ENCODE measurements around the gene CLDN25.
"Not testable (repeated sequence)": the region's sequence is repeated elsewhere in the genome, so short reads cannot be mapped to it uniquely, and the experiment has no call there.

Gene CLDN25

GRCh38 chr11:113779496-113779895 is at the start of gene CLDN25:
TSS of gene CLDN25 (plus strand) at chr11:113779796. CDS start at chr11:113779796, 0 bp downstream.
- no peak for DNase-seq

GRCh38 chr11:113730887-113731726 is 48.5 kb upstream of the CLDN25 start:
- DNase-seq, result peak; percentile 73

GRCh38 chr11:113732092-113732491 is 47.5 kb upstream of the CLDN25 start:
- no peak for DNase-seq

GRCh38 chr11:113736323-113736722 is 43.3 kb upstream of the CLDN25 start:
- DNase-seq, result no peak

- DNase-seq, result no peak
These were observed 26.7 kb upstream of the CLDN25 start for GRCh38 chr11:113752932-113753331.

- no peak for DNase-seq
These were observed 19.4 kb upstream of the CLDN25 start for GRCh38 chr11:113760241-113760640.

GRCh38 chr11:113763040-113763439 is 16.6 kb upstream of the CLDN25 start:
- DNase-seq, result not testable (repeated sequence)

GRCh38 chr11:113764527-113765219 is 14.9 kb upstream of the CLDN25 start:
- no peak for DNase-seq

- DNase-seq, result no peak
These were observed 7.6 kb upstream of the CLDN25 start for GRCh38 chr11:113771964-113772363.

- no peak for DNase-seq
These were observed 6.5 kb upstream of the CLDN25 start for GRCh38 chr11:113773092-113773415.

GRCh38 chr11:113773416-113774173 is 6.0 kb upstream of the CLDN25 start, which contains the start of gene ZW10:
TSS of gene ZW10 (minus strand) at chr11:113773692. CDS start at chr11:113773666, 26 bp downstream.
- DNase-seq, result peak; percentile 92

- DNase-seq, result no peak
These were observed 5.5 kb upstream of the CLDN25 start for GRCh38 chr11:113774174-113774503.

GRCh38 chr11:113778111-113778910 is 1.3 kb upstream of the CLDN25 start:
- DNase-seq, result peak; percentile 7

GRCh38 chr11:113781682-113782081 is 2.1 kb downstream of the CLDN25 start:
- DNase-seq, result no peak

- no peak for DNase-seq
These were observed 2.5 kb downstream of the CLDN25 start for GRCh38 chr11:113782134-113782533.

GRCh38 chr11:113789016-113789415 is 9.4 kb downstream of the CLDN25 start:
- DNase-seq, result not testable (repeated sequence)

- no peak for DNase-seq
These were observed 10.2 kb downstream of the CLDN25 start for GRCh38 chr11:113789675-113790320.

- peak; percentile 17 for DNase-seq
These were observed 17.2 kb downstream of the CLDN25 start for GRCh38 chr11:113796663-113797259.

- no peak for DNase-seq
These were observed 23.0 kb downstream of the CLDN25 start for GRCh38 chr11:113802621-113803020.

- DNase-seq, result no peak
These were observed 26.0 kb downstream of the CLDN25 start for GRCh38 chr11:113805640-113806039.

GRCh38 chr11:113806406-113806805 is 26.8 kb downstream of the CLDN25 start:
- DNase-seq, result no peak

- DNase-seq, result no peak
These were observed 29.3 kb downstream of the CLDN25 start for GRCh38 chr11:113808931-113809330.

Data from kidney glomerular epithelial cell (primary cell).